GM12874 (cell line): ENCODE results near the gene SFI1.

Experiments
- TF ChIP-seq, protein P1 (sequence below): IDR thresholded peaks from 2 replicates; pipeline ENCODE4 v1.5.1; 2011; ENCODE audit warnings: low read depth, mild to moderate bottlenecking, control low read depth, low read length, moderate library complexity; ENCODE audit not compliant: insufficient read depth

Gene SFI1

DNA sequence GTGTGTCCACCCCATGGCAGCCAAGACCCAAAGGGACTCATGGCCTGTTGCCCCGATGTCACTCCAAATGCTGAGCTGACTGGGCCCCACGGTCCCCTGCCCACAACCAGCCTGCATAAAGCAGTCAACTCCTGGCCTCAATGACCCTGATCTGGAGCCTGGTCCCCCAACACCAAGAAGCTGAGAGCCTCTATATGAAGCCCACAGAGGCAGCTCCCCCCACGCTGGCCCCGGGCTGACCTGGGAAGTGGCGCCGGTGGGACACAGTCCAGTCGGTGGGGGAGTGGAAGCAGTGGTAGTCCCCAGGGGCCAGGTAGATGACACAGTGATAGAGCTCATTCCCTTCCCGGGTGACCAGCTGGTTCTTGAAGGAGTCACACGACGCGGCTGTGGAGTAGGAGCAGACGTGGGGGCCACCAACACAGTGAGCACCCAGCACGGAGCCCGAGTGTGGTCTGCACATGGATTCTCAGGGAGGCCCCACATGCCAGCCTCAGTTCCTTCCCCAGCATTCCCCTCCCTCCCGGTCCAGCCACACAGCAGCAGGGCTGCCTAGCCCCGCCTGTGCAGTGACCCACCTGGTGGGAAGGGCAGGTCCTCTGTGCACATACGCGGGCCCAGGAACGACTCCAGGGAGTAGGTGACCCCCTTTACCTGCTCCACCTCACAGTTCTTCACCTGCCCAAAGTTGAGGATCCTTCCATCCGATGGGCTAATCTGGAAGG, 124.6 kb downstream of the SFI1 start:
- TF ChIP-seq, protein P1, sequence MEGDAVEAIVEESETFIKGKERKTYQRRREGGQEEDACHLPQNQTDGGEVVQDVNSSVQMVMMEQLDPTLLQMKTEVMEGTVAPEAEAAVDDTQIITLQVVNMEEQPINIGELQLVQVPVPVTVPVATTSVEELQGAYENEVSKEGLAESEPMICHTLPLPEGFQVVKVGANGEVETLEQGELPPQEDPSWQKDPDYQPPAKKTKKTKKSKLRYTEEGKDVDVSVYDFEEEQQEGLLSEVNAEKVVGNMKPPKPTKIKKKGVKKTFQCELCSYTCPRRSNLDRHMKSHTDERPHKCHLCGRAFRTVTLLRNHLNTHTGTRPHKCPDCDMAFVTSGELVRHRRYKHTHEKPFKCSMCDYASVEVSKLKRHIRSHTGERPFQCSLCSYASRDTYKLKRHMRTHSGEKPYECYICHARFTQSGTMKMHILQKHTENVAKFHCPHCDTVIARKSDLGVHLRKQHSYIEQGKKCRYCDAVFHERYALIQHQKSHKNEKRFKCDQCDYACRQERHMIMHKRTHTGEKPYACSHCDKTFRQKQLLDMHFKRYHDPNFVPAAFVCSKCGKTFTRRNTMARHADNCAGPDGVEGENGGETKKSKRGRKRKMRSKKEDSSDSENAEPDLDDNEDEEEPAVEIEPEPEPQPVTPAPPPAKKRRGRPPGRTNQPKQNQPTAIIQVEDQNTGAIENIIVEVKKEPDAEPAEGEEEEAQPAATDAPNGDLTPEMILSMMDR = no peak

DNA sequence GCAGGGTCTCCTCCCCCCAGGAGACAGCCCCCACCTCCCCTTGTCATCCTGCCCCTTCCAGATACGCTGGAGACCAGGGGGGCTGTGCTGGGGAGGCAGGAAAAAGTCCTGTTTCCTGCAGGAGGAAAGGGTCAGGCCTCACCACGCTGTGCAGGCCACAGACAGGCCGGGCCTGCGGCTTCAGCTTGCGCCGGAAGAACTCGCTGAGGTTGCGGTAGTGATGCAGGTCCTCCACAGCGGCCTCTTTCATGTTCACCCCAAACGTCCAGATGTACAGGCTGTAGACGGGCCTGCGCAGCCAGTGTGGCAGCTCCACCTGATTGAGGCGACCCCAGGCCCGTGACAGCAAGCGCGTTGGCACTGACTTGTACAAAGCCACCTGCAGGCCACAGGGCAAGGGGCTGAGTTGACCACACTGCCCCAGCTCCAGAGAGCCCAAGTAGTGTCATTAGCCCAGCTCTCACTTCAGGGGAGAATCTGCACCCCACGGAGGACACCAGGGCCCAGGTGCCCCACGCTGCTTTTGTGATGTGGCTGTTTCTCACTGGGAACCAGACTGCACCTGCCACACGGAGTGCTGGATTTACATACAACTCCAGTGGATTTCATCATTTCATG, 125.3 kb downstream of the SFI1 start:
- TF ChIP-seq, protein P1 = no peak

DNA sequence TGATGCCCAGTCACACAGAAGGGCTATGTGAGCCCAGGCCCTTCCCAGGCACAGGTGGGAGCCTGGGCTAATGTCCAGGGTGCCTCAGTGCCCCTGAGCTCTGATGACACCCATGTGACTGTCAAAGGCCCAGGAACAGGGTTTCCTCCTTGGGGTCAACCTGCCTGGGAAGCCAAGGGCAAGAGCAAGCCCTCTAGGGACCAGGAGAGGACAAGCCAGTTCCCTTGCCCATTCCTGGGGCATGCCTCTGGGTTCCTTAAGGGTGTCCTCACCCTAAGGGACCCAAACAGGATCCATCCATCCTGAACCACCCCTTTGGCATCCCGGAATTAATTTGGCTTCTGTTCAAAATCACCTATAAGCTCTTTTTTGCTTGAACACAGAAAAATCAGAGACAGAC, 126.6 kb downstream of the SFI1 start:
- TF ChIP-seq, protein P1 = no peak

DNA sequence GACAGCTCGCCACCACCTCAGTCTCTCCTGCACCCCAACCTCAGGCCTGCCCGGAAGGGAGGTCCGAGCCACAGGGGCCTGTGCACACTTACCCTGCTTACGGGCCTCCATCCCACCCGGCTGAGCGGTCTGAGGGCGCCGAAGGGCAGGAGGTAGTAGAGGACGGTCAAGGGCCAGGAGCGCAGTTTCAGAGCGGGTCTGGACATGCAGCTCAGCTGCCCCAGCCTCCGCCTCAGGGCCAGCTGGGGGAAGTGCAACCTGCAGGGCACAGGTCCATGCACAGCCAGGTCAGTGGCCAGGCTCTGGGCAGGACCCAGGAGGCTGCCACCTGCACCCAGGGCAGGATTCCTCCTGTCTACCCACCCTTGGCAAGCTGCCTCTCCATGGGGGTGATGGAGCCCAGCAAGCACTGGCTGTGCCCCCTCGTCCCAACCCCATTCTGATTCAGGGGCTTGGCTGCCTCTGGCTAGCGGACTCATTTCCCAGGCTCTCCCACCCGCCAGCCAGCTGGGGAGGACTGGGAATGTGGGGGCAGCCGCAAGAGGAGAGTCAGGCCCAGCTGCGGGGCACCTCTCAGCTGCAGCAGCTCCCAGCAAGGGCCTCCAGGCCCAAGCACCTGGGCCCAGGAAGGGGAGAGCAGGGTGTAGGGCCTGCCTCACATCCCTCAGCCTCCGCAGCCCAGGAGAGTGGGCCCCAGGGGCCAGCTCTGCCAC, 127.4 kb downstream of the SFI1 start:
- TF ChIP-seq, protein P1 = no peak

DNA sequence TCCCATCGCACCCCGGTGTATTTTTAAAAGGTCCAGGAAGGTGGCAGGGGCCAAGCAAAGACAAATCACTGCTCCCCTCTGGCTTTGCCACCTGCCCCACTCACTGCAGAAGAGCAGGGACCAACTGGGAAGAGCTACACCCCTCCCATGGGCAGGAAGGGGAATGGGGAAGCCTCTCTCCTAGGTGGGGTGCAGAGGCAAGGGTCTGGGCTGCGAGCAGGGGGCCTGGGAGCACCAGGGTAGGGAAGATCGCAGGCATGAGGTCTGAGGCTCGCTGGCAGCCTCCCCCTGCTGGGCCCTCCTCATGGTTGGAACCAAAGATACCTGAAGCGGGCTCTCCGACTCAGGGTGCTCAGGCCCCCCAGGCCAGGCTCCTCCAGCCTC, 128.9 kb downstream of the SFI1 start:
- TF ChIP-seq, protein P1 = no peak

DNA sequence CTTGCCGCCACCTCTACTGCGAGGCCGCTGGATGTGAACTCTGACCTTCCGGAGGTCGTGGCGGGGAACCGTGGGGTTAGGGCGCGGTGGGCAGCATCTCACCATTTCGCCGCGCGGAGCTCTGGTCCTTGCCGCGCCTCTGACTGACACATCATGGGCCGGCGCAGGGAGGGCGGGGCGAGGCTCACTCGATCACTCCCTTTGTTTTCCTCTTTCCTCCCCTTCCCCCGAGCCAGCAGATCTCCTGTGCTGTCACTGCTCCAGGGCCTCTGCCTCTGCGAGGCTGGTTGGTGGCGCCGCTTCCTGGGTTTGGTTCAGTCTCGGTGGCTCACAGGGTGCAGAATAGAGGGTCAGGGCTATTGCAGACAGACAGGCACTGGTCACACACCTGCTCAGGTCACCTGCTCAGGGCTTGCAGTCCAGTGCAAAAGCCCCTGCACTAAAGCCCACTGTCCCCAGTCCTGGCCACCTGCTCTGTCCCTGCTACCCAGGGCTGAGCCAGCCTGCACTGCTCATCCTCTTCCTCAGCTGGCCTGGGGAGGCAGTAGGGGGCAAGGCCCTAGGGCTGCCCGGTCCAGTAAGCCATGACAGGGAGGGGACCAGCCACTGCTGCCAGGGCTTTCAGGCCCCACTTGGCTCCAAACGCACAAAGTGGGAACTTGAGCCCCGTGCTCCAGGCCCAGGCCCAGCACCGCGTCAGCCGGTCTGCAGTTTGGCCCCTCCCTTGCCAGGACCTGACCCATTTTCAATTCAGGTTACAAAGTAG, 129.5 kb downstream of the SFI1 start:
- TF ChIP-seq, protein P1 = no peak
